Measurements from ENCODE around the gene RPS6KA2. TPM values are rescaled to one million over a fixed set of nuclear protein-coding genes. Genes with fewer than 3 reads are reported as not detected.

The RPS6KA2 gene
- total RNA-seq, 1 experiment from 2014 or later, result 12.3 TPM

GRCh38 chr6:166382933-166383801, 243.9 kb downstream of the RPS6KA2 start, which contains the start of gene MPC1:
Gene MPC1 (minus strand): TSS chr6:166382940. CDS start chr6:166382876, 64 bp downstream.
- Histone ChIP-seq H3K79me1 (ENCODE audit: insufficient read depth, low read depth, low read length, poor library complexity, severe bottlenecking) (no peaks in the 10 kb centered on the region), H3T11ph (ENCODE audit: low read length) (peak within 1 kb of the TSS; percentile 26), H3K9ac (ENCODE audit: extremely low read depth, insufficient read length, low read length) (peak within 1 kb of the TSS; percentile 80), H2BK5ac (ENCODE audit: insufficient read length, low read length) (no peak within 1 kb of the TSS), H3K18ac (ENCODE audit: insufficient read length, low read depth, low read length) (peak within 1 kb of the TSS; percentile 22), H3K23ac (ENCODE audit: insufficient read length, low read depth, low read length) (no peak within 1 kb of the TSS), H3K14ac (ENCODE audit: insufficient read depth, low read length) (peak within 1 kb of the TSS; percentile 67), H4K91ac (ENCODE audit: insufficient read length, low read depth, low read length) (no peak within 1 kb of the TSS), H3K27ac (ENCODE audit: insufficient read length, low read depth, low read length) (peak within 1 kb of the TSS; percentile 34), H3K9me3 (ENCODE audit: control insufficient read depth, low read depth, low read length) (no peaks in the 10 kb centered on the region), H4K5ac (ENCODE audit: insufficient read length, low read depth, low read length) (no peak within 1 kb of the TSS), H3K27me3 (ENCODE audit: insufficient read depth, low read length) (no peaks in the 10 kb centered on the region), H2BK15ac (ENCODE audit: low read depth, low read length) (no peak within 1 kb of the TSS), H2BK12ac (ENCODE audit: insufficient read length, low read depth, low read length) (no peak within 1 kb of the TSS), H3K23me2 (ENCODE audit: insufficient read length, low read depth, low read length, poor library complexity, severe bottlenecking) (peaks cover 9% of the 10 kb centered on the region), H2AK5ac (ENCODE audit: insufficient read length, low read length) (no peak within 1 kb of the TSS), H3K4me1 (ENCODE audit: insufficient read depth, low read length) (no peaks in the 10 kb centered on the region; the same call in 1 of the 2 replicates), H3K4me2 (ENCODE audit: insufficient read depth, insufficient read length, low read length) (peak within 1 kb of the TSS; percentile 91), H3K79me2 (ENCODE audit: insufficient read depth, low read length) (no peaks in the 10 kb centered on the region), H4K20me1 (ENCODE audit: control insufficient read depth, insufficient read depth, insufficient read length) (no peaks in the 10 kb centered on the region), H4K8ac (replicated peaks; ENCODE audit: insufficient read length, low read depth, low read length) (no peak within 1 kb of the TSS), H2AFZ (ENCODE audit: low read length) (peak within 1 kb of the TSS; percentile 67), H3K56ac (ENCODE audit: insufficient read length, low read depth, low read length) (no peak within 1 kb of the TSS), H2BK20ac (ENCODE audit: low read depth, low read length, poor library complexity, severe bottlenecking) (no peak within 1 kb of the TSS), H2BK120ac (ENCODE audit: low read depth, low read length, poor library complexity, severe bottlenecking) (peak within 1 kb of the TSS; percentile 12), H3K4ac (ENCODE audit: low read depth, low read length) (no peak within 1 kb of the TSS)
- TF ChIP-seq CTCF (conservative IDR thresholded peaks at IDR 0.05), result no peak
- H3K27me3 Mint-ChIP-seq (ENCODE audit: low read depth), result no peaks in the 10 kb centered on the region
- peak; percentile 98 for DNase-seq
- H3K36me3 Mint-ChIP-seq (ENCODE audit: insufficient read depth in 1 of 3, low read depth in 3 of 3), result no peaks in the 10 kb centered on the region; a peak in 1 of 7 replicates
- peaks cover 5 to 7% of the 10 kb centered on the region in 2 experiments for H3K4me1 Mint-ChIP-seq
- H3K4me3 Mint-ChIP-seq, result peak within 1 kb of the TSS; percentile 78 to 90
- H3K27ac Mint-ChIP-seq, result peak within 1 kb of the TSS; percentile 58 to 96 (median 91); a peak in 4 of 7 replicates
- WGBS (ENCODE audit: extremely low coverage, insufficient read length, low lambda C conversion rate), result no CpG with 5 or more reads among the region's 94 CpGs
- no peaks in the 10 kb centered on the region for H3K9me3 Mint-ChIP-seq
